Fibroblast of lung (primary cell): ENCODE measurements around the gene STARD9. TPM values are rescaled to one million over a fixed set of nuclear protein-coding genes. Genes with fewer than 3 reads are reported as not detected.
A peak's percentile ranks its signal among the peaks of the same experiment; 100 is the strongest.

Source experiments
- DNase-seq, 2 donors: peaks; one replicate each; pipeline versions ENCODE4 v3.0.0 to v3.0.0-alpha.2; 2010; ENCODE audit warnings: low read depth in 2 of 2
- H2AFZ ChIP-seq: 2 replicates; pipeline ENCODE4 v1.5.1; 2012; ENCODE audit warnings: low read length, control low read depth, inconsistent platforms
- H3K27ac ChIP-seq: 2 replicates; pipeline ENCODE4 v1.5.1; 2011; ENCODE audit warnings: low read length, control low read depth; ENCODE audit not compliant: insufficient read depth
- H3K27me3 ChIP-seq: 2 replicates; pipeline ENCODE4 v1.5.1; 2011; ENCODE audit warnings: mild to moderate bottlenecking, low read length; ENCODE audit not compliant: control insufficient read depth, insufficient read depth
- H3K36me3 ChIP-seq: 2 replicates; pipeline ENCODE4 v1.5.1; 2011; ENCODE audit warnings: low read length; ENCODE audit not compliant: control insufficient read depth, insufficient read depth
- H3K4me1 ChIP-seq: 2 replicates; pipeline ENCODE4 v1.5.1; 2011; ENCODE audit warnings: low read length; ENCODE audit not compliant: control insufficient read depth, insufficient read depth; ENCODE audit errors: extremely low read depth
- H3K4me2 ChIP-seq: 2 replicates; pipeline ENCODE4 v1.5.1; 2011; ENCODE audit warnings: low read length, control low read depth; ENCODE audit not compliant: insufficient read depth; ENCODE audit errors: extremely low read depth
- H3K4me3 ChIP-seq, 4 experiments: fragments of 200-600 bp in 1 of 4; sonication (generic) in 1 of 4; replicated peaks in 1 of 4; 2 replicates each; pipeline ENCODE4 v1.5.1; 2011 to 2016; ENCODE audit warnings: low read length in 4 of 4, low read depth in 3 of 4, mild to moderate bottlenecking in 3 of 4, control low read depth in 2 of 4, inconsistent platforms in 1 of 4, mixed read lengths in 1 of 4; ENCODE audit not compliant: insufficient read depth in 1 of 4; ENCODE audit errors: control extremely low read depth in 1 of 4
- H3K79me2 ChIP-seq: 2 replicates; pipeline ENCODE4 v1.5.1; 2012; ENCODE audit warnings: mild to moderate bottlenecking, low read length, inconsistent platforms; ENCODE audit not compliant: control insufficient read depth, insufficient read depth
- H3K9ac ChIP-seq: 2 replicates; pipeline ENCODE4 v1.5.1; 2011; ENCODE audit warnings: mild to moderate bottlenecking, low read length, control low read depth; ENCODE audit not compliant: insufficient read depth
- H3K9me3 ChIP-seq: 2 replicates; pipeline ENCODE4 v1.5.1; 2012; ENCODE audit warnings: low read depth, low read length; ENCODE audit not compliant: control insufficient read depth, insufficient read depth
- H4K20me1 ChIP-seq: 2 replicates; pipeline ENCODE4 v1.5.1; 2011; ENCODE audit warnings: low read length; ENCODE audit not compliant: control insufficient read depth, insufficient read depth; ENCODE audit errors: extremely low read depth
- EZH2 ChIP-seq: IDR thresholded peaks from 2 replicates; pipeline ENCODE4 v1.5.1; 2012; ENCODE audit warnings: low read length, control low read depth, mild to moderate bottlenecking; ENCODE audit errors: missing control alignments
- polyA plus RNA-seq, 2 donors: library from polyadenylated mRNA; depleted of rRNA in 1 of 2; stranded (reverse) in 1 of 2; unstranded in 1 of 2; fragments of >200 nt; gene quantifications; 2 replicates each; pipeline ENCODE4 v1.2.1, GENCODE V29; 2011 to 2012; ENCODE audit warnings: missing spikeins in 1 of 2
- total RNA-seq: library from RNA; depleted of rRNA; stranded (reverse); fragments of >200 nt; gene quantifications from 2 replicates; pipeline ENCODE4 v1.2.1, GENCODE V29; 2014
- TF ChIP-seq, protein P1 (sequence below), 2 donors: IDR thresholded peaks in 1 of 2; conservative IDR thresholded peaks in 1 of 2; 1 replicate in 1 of 2; 2 replicates in 1 of 2; pipeline ENCODE4 v1.5.1; 2011 to 2012; ENCODE audit warnings: low read length in 2 of 2, control low read depth in 1 of 2, inconsistent platforms in 1 of 2, low read depth in 1 of 2, mild to moderate bottlenecking in 1 of 2

Gene STARD9
- total and polyA plus RNA-seq, 2 donors (not counting 1 experiment from before 2014, with no cell fraction given), result 2.5 to 8.3 TPM

DNA sequence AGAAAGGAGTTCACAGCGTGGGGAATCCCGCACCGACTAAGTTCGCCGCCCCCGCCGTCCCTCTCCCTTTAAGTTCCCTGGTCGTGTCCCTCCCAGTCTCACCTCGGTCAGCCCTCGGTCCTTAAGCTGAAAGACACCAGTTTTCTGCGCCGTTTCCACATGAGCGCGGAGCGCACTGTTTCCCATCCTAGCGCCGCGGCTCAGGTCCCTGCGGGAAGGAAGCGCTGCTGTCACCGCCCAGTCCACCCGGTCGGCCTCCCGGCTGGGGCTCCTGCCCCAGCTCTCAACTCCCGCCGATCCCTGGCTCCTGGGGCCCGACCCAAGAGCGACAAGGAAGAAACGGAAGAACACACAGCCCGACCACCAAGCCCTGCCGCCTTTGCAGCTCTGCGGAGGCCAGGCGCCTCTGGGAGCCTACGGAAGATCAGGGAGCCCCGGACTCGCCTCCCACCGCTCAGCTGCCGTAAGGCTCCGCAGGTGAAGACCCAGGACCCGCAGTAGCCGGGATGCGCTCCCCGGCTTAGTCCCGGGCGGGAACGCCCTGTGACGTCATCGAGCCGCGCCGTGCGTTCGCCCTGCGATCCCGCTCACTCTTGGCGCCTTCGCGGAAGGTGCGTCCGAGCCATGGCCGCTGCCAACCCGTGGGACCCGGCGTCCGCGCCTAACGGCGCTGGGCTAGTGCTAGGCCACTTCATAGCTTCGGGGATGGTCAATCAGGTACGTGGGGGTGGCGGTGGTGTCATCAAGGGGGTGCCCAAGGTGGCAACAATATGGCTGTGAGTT lies 27.0 kb upstream of the STARD9 start, which contains the start of the genes HAUS2 and LRRC57:
Gene HAUS2 (plus strand): TSS at position 590 of the 783 bp plus-strand sequence. CDS start 35 bp downstream, at position 625.
Gene LRRC57 (minus strand): TSS at position 545 of the 783 bp plus-strand sequence. CDS start 359 bp downstream, at position 186.
- Histone ChIP-seq H3K9ac (peak within 1 kb of the TSS; percentile 71), H2AFZ (peak within 1 kb of the TSS; percentile 96), H3K4me1 (peaks cover 4% of the 10 kb centered on the region), H3K79me2 (peaks cover 44% of the 10 kb centered on the region), H3K4me2 (peak within 1 kb of the TSS; percentile 94), H3K9me3 (no peaks in the 10 kb centered on the region), H3K27me3 (no peaks in the 10 kb centered on the region), H3K4me3 (peak within 1 kb of the TSS; percentile 54 to 99 (median 76)), H3K27ac (peak within 1 kb of the TSS; percentile 80), H3K36me3 (peaks cover 4% of the 10 kb centered on the region), H4K20me1 (no peaks in the 10 kb centered on the region)
- TF ChIP-seq, protein P1, sequence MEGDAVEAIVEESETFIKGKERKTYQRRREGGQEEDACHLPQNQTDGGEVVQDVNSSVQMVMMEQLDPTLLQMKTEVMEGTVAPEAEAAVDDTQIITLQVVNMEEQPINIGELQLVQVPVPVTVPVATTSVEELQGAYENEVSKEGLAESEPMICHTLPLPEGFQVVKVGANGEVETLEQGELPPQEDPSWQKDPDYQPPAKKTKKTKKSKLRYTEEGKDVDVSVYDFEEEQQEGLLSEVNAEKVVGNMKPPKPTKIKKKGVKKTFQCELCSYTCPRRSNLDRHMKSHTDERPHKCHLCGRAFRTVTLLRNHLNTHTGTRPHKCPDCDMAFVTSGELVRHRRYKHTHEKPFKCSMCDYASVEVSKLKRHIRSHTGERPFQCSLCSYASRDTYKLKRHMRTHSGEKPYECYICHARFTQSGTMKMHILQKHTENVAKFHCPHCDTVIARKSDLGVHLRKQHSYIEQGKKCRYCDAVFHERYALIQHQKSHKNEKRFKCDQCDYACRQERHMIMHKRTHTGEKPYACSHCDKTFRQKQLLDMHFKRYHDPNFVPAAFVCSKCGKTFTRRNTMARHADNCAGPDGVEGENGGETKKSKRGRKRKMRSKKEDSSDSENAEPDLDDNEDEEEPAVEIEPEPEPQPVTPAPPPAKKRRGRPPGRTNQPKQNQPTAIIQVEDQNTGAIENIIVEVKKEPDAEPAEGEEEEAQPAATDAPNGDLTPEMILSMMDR (conservative IDR thresholded peaks at IDR 0.05 in 1 of 2, IDR thresholded peaks at IDR 0.05 in 1 of 2; ENCODE audit: low read depth in 1 of 2, low read length in 2 of 2), result no peak
- TF ChIP-seq EZH2, result no peak
- DNase-seq, result peak; percentile 79 to 81

DNA sequence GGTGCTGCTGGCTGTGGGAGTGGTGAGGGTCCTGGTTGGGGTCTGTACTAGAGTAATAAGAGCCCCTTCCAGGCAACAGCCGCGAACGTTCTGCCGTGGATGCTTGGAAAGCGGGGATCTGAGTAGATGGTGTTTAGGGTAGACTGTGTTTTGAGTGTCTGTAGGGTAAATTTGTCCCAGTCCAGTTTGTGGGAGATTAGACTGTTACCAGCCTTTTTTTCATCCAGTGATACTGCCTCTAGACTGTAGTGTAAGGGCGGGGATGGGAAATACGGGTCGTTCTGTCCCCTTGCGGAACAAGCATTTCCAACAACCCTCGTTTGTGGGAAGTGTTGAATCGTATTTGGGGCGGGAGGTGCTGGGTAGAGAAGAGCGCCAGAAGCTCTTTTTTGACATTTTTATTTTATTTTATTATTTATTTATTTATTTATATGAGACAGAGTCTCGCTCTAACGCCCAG lies 26.3 kb upstream of the STARD9 start:
- Histone ChIP-seq H3K79me2 (peaks cover 47% of the 10 kb centered on the region), H3K4me1 (peaks cover 4% of the 10 kb centered on the region), H3K27ac (peak overlapping the region; percentile 80)

More for the DNA sequence above, 26.3 kb upstream of the STARD9 start:
- peak; percentile 24 to 27 for DNase-seq
- Histone ChIP-seq H3K9ac (peak overlapping the region; percentile 71), H3K27me3 (no peaks in the 10 kb centered on the region), H3K9me3 (no peaks in the 10 kb centered on the region), H4K20me1 (no peaks in the 10 kb centered on the region), H2AFZ (peak overlapping the region; percentile 96), H3K4me3 (peak overlapping the region; percentile 54 to 99 (median 76)), H3K4me2 (peak overlapping the region; percentile 13), H3K36me3 (no peaks in the 10 kb centered on the region)
- TF ChIP-seq EZH2, result no peak
- TF ChIP-seq, protein P1 (conservative IDR thresholded peaks at IDR 0.05 in 1 of 2, IDR thresholded peaks at IDR 0.05 in 1 of 2; ENCODE audit: low read depth in 1 of 2, low read length in 2 of 2), result no peak
